ENCODE results near the gene HNRNPAB.

GRCh38 chr5:178180141-178180863, 24.0 kb upstream of the HNRNPAB start:
- no peak for TF ChIP-seq POLR2A (IDR thresholded peaks at IDR 0.05)
- TF ChIP-seq, protein P1, sequence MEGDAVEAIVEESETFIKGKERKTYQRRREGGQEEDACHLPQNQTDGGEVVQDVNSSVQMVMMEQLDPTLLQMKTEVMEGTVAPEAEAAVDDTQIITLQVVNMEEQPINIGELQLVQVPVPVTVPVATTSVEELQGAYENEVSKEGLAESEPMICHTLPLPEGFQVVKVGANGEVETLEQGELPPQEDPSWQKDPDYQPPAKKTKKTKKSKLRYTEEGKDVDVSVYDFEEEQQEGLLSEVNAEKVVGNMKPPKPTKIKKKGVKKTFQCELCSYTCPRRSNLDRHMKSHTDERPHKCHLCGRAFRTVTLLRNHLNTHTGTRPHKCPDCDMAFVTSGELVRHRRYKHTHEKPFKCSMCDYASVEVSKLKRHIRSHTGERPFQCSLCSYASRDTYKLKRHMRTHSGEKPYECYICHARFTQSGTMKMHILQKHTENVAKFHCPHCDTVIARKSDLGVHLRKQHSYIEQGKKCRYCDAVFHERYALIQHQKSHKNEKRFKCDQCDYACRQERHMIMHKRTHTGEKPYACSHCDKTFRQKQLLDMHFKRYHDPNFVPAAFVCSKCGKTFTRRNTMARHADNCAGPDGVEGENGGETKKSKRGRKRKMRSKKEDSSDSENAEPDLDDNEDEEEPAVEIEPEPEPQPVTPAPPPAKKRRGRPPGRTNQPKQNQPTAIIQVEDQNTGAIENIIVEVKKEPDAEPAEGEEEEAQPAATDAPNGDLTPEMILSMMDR (IDR thresholded peaks at IDR 0.05), result no peak
